T follicular helper cell (primary cell): ENCODE results near the gene KCTD17.

Experiments
- DNase-seq: peaks from one replicate; pipeline ENCODE4 v3.0.0-alpha.2; 2020; ENCODE audit warnings: low read depth
- total RNA-seq, 2 experiments: gene quantifications; one replicate each; lab custom pipeline; 2026; lab: John Stamatoyannopoulos, UW

The KCTD17 gene
- total RNA-seq = 20.3 to 21.7 reads per million in 2 experiments

GRCh38 chr22:37051391-37052385 lies at the start of gene KCTD17:
Gene KCTD17, plus strand, starts transcription at chr22:37051742. Its CDS starts 19 bp downstream, at chr22:37051761.
- DNase-seq = peak; percentile 54

- DNase-seq = no peak
These were observed 49.7 kb upstream of the KCTD17 start for GRCh38 chr22:37001826-37002225.

- DNase-seq = no peak
These were observed 48.9 kb upstream of the KCTD17 start for GRCh38 chr22:37002633-37003032.

DNA sequence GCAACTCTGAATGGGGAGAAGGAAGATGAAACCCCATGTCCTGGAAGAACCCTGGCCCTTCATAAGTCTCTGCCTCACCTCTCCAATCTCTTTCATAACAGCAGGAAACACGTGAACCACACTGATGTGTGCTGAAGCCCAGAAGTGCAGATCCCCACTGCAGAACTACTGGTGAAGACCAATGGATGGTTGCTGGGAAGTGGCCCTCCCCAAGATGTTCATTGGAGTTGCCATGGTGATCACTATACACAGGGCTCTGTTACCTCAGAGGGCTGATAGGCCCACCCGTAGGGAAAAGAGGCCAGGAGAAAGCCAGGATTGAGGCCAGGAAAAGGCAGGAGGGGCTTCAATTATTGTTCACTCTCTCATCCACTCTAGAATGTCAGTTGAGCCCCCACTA lies 43.9 kb upstream of the KCTD17 start:
- DNase-seq = no peak

DNA sequence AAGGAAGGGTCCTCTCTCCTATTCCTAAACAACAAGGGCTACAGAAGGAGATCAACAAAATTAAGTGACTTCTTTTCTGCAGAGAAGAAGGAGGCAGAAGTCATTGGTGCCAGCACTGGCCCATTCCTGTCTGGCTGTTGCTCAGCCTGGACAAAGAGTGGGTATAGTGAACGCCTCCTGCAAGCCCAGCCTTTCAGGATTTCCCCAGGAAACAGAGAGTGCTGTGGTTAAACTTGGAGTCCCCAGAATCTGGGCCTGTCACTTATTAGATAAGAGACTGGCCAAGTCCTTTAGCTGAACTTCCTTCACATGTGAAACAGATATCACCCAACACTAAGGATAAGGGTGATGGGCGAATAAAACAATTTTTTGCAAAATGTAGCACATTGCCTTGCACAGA lies 43.2 kb upstream of the KCTD17 start:
- DNase-seq = no peak

- no peak for DNase-seq
These were observed 42.1 kb upstream of the KCTD17 start for GRCh38 chr22:37009490-37009889.

DNA sequence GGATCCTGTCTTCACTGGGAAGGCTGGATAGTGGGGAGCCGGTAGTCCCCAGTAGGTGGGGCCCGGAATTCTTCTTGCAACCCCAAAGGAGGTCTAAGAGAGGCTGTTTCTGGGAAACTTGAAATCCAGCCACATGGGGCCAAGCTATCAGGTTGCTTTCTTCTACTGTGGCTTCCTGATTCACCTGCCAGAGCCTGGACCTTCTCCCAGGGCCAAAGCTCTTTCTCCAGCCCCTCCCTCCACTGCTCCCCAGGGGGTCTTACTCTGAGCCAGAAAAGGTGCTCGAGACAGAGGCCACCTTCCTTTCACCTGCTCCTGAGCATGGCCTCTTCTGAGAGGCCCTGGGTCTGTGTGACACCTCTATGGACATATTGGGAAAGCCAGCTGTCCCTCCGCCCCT lies 41.4 kb upstream of the KCTD17 start:
- no peak for DNase-seq

GRCh38 chr22:37010976-37011375 lies 40.6 kb upstream of the KCTD17 start:
- no peak for DNase-seq

DNA sequence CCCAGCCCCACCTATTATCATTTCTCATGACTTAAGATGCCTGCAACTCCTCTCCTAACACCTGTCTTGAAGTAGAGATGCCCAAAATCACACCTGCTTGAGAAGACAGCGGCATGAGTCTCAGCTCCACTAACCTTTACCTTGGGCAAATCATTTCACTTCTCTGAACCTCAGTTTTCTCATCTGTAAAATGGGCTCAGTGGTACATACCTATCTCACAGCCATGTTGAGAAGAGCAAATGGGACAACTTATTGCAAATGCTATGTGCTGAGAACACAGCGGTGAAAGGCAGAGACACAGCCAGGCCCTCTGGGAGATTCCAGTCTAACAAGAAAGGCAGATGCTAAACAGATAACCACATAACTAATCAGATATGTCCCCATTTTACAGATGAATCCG lies 40.1 kb upstream of the KCTD17 start:
- DNase-seq = no peak

- DNase-seq = no peak
These were observed 39.2 kb upstream of the KCTD17 start for GRCh38 chr22:37012262-37012904.

- DNase-seq = no peak
These were observed 38.6 kb upstream of the KCTD17 start for GRCh38 chr22:37012956-37013355.

DNA sequence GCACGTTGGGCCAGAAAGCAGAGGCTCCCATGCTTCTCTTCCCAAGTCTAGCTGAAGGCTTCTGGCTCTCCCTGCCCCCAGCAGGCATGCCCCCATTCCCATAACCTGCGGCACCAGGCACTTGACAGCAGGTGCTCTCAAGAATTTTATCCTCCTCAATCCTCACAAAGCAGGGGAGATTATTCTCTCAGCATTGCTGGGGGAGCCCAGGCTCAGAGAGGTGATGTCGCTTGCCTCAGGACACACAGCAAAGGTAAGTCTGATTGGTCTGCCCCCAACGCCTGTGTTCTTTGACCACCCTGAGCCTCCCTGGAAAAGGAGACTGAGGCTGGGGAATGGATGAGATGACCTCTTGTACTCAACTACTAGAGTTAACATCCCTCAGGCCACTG lies 37.1 kb upstream of the KCTD17 start:
- DNase-seq = no peak

DNA sequence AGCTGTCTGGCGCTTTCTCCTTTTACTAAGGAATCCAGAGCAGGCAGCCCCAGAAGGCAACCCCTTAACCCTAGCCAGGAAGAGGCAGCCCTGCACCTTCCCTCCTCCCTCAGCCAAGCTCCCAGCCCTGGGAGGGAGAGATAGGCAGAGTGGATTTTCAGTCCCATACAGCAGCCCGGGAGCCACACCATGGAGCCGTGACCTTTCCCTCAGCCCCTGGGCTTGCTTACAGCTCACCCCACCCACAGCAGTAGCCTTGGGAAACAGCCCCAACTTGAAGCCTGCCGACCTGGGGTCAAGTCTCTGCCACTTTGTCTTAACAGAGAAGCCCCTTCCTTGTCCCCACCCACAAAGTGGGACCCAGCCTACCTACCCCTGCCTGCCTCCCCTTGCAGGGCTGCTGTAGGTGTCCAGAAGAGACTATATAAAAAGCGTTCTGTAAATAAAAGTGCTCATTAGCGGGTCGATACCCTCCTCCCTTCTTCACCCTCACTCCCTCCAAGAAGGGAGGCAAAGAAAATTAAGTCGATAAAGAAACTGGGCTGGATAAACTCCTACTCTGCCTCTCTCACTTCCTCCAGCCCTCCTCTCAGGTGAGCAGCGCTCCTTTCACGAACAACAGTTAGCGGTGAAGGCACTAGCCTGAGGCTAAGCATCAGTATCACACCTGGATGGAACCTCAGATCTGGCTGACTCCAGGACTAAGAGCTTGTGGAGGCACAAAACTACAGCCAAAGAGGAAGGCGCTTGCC lies 36.5 kb upstream of the KCTD17 start:
- DNase-seq = no peak

- DNase-seq = no peak
These were observed 36.0 kb upstream of the KCTD17 start for GRCh38 chr22:37015587-37015878.

GRCh38 chr22:37016134-37016910 lies 35.2 kb upstream of the KCTD17 start:
- DNase-seq = no peak

GRCh38 chr22:37017356-37017755 lies 34.2 kb upstream of the KCTD17 start:
- DNase-seq = no peak

DNA sequence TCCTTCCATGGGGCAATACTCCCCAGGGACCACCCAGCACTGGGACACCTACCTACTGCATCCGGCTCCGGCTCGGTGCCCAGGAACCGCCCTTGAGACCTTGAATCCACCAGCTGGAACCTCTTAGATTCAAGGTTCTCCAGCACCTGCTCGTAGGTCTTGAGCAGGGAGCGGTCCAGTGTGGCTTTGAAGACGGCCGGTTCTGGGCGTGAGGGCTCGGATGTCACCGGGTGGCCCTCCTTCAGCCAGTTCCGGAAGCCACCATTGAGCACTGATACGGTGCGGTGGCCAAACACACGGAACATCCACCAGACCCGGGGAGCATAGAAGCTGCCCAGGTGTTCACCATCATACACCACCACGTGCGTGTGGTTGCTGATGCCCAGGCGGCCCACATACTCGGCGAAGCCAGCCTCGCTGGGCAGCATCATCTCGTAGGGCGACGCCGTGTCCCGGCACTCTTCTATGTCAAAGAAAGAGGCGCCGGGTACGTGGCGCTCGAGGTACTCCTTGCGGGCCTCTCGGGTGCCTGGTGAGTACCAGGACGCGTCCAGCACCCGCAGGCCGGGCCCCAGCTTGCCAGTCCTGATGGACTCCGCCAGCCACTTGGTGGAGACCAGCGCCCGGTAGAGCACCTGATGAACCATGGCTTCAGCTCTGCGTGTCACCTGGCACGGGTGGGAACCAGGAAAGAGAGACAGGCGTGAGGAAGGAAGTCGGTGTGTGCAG lies 33.3 kb upstream of the KCTD17 start:
- DNase-seq = no peak

DNA sequence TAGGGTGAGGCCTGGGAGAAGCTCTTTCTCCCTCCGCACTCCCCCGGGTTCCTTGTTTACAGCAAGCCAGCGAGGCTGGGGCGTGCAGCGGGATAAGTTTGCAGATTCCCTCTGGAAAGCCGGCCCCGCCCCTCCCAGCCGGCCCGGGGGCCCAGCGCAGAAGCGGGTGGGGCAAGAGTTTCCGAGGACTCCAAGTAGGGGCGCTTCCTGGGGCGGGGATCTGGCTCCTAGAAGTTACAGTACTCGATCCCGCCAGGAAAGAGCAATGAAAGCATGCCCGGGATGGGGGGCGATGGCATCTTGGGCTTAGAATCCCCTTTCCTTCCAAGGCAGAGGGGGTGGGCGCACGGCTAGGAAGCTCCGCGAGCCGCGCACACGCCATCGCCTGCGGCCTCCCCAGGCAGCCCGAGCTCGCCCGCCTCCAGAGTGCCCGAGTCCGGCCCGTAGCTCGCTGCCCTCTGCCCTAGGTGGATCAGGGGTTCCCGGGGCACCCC lies 32.7 kb upstream of the KCTD17 start:
- DNase-seq = no peak

DNA sequence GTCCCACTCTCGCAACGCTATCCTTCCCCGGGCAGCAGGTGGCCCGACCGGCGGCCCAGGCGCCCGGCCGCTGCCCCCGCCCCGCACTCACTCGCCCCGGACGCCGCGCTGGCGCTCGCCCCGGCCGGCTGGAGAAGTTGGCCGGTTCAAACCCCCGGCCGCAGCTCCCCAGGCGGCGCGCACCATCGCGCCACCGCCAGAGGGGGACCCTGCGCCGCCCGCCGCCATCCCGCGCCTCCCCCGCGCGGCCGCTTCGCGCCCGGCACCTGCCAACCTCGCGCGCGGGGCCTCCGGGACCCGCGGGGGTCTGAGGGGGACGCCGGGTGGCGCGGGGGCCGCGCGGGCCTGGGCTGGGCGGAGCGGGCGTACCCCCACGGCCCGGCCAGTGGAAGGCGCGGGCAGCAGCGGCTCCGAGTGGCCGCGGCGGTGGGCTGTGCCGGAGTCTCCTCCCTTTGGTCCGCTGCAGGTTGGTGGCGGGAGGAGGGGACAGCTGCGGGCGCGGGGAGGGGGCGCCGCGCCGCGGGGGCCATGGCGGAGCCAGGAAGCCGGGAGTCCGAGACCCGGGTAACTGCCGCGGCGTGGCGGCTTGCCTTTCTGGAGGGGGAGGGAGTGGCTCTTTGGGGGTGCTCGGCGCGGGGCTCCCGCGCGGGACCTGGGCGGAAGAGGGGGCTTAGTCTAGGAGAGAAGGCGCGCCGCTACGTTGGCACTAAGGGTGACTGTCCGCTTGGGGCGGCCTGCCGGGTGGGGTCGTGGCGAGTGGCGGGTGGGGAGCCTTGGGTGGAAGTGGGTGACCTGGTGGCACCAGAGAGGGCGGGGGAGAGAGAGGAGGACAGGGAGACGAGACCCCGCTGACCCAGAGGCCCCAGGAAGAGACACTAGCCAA lies 32.0 kb upstream of the KCTD17 start, which contains the start of the genes MPST and TST:
Gene MPST, plus strand, starts transcription at position 434 of the 883 bp plus-strand sequence. Its CDS starts 95 bp downstream, at position 529.
Gene TST, minus strand, starts transcription at position 139 of the 883 bp plus-strand sequence. CDS start 715 bp downstream, outside the sequence.
- DNase-seq = no peak

- no peak for DNase-seq
These were observed 31.4 kb upstream of the KCTD17 start for GRCh38 chr22:37020192-37020479.
